Measurements from ENCODE around the gene KCNQ1.

KCNQ1 gene, protein sequence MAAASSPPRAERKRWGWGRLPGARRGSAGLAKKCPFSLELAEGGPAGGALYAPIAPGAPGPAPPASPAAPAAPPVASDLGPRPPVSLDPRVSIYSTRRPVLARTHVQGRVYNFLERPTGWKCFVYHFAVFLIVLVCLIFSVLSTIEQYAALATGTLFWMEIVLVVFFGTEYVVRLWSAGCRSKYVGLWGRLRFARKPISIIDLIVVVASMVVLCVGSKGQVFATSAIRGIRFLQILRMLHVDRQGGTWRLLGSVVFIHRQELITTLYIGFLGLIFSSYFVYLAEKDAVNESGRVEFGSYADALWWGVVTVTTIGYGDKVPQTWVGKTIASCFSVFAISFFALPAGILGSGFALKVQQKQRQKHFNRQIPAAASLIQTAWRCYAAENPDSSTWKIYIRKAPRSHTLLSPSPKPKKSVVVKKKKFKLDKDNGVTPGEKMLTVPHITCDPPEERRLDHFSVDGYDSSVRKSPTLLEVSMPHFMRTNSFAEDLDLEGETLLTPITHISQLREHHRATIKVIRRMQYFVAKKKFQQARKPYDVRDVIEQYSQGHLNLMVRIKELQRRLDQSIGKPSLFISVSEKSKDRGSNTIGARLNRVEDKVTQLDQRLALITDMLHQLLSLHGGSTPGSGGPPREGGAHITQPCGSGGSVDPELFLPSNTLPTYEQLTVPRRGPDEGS

GRCh38 chr11:2444821-2445745, at the start of gene KCNQ1:
Gene KCNQ1 (plus strand): TSS chr11:2445008. CDS start chr11:2445099, 91 bp downstream.
- DNase-seq, result no peak

GRCh38 chr11:2395211-2395730, 49.5 kb upstream of the KCNQ1 start:
- DNase-seq, result no peak

GRCh38 chr11:2395856-2396255, 49.0 kb upstream of the KCNQ1 start:
- no peak for DNase-seq

DNA sequence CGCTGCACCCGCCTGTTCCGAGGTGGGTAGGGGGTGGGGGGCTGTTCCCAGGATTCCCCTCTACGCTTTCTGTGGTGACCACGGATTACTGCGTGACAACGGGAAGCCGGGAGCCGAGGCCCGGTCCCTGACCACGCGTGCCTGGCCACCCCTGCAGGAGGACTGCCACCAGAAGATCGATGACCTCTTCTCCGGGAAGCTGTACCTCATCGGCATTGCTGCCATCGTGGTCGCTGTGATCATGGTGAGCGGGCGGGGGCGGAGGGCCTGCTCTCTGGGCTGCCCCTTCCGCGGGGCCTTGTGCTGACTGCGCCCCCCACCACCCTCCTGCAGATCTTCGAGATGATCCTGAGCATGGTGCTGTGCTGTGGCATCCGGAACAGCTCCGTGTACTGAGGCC, 48.3 kb upstream of the KCNQ1 start:
- DNase-seq, result no peak

DNA sequence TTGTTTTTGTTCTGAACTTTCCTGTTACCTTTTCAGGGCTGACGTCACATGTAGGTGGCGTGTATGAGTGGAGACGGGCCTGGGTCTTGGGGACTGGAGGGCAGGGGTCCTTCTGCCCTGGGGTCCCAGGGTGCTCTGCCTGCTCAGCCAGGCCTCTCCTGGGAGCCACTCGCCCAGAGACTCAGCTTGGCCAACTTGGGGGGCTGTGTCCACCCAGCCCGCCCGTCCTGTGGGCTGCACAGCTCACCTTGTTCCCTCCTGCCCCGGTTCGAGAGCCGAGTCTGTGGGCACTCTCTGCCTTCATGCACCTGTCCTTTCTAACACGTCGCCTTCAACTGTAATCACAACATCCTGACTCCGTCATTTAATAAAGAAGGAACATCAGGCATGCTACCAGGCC, 47.8 kb upstream of the KCNQ1 start:
- DNase-seq, result no peak

DNA sequence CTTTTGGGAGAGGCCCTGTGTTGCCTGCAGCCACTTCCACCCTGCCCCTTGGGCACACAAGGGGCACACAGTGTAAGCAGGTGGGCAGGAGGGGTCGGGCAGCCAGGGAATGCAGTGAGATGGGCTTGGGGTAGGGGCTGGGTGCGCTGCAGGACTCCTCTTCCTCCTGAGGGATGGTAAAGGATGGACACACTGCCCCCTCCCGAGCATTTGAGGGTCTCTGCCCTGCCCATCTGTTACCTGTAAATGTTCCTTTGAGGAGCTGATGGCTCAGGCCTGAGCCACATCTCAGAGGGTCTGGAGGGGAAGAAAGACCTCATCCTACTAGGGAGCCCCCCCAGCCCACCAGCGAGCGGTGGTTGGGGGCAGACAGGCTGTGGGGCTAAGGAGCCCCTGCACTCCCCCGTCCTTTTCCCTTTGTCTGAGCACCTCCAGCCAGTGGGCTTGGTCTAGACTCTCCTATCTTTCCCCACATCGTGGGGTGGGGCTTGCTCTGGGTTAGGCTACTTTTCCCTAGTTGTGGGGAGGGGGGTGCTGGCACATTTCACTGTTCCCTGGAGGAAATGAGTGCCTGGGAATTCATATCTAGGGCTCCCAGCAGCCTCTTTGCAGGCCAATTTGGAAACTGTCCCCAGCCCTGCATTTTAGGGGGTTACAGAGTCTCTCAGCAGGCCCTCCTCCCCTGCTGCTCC, 46.0 kb upstream of the KCNQ1 start:
- DNase-seq, result no peak

DNA sequence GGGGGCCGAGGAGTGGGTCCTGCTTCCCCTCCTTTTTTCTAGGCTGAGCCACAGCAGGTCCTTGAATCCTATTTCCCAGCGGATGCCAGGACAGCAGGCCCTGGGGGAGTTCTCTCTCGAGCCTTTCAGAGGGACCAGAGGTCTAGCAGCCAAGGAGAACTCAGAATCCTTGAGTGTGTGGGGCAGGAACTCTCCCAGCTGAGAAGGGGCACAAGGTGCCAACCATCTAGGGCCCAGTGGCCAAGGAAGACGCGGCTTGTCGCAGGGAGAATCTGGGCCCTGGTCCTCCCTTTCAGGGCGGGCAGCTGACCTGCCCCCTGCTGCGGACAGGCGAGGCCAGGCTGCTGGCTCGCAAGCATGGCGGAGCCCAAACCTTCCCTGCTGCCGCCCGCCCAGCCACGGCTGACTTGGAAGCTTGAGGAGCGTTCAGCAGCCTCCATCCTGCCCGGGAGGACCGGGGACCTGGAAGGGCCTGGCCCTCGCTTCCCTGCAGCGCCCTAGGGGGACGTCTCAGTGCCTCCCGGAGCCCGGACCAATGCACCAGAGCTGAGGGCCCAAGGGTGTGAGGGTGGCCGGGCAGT, 45.2 kb upstream of the KCNQ1 start:
- DNase-seq, result no peak

DNA sequence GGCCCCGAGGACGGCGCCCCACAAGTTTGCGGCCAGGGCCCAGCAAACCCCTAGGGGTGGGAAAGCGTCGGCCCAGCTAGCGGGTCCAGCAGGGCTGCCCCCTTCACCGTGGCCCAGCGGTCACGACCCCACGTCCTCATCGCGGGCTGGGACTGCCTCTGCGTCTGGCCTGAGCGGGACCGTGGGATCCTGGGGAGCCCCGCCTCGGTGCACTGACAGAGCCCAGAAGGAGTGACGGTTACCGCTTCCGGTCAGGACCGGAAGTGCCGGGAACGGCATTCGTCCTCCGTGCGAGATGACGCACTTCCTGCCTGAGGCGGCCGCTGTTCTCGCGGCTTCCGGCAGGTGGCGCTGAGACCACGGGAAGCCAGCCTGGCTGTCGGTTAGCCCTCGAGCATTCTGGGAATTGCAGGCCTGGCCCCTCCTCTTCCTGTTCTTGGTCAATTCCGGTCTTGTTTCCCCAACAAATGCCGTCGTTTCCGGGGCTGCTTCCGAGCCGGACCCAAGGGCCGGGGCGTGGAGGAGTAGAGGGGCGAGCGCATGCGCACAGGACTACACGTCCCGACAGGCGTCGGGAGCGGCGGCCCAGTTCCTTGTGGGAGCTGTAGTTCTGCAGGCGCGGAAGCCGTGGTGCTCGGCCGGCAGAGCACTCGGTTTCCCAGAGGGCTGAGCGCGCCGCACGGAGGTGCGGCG, 44.6 kb upstream of the KCNQ1 start, which contains the start of gene TSSC4:
Gene TSSC4 (plus strand): TSS at position 682 of the 693 bp plus-strand sequence. CDS start 1,884 bp downstream, outside the sequence.
- DNase-seq, result peak; percentile 100

GRCh38 chr11:2400762-2401435, 43.9 kb upstream of the KCNQ1 start:
- no peak for DNase-seq

DNA sequence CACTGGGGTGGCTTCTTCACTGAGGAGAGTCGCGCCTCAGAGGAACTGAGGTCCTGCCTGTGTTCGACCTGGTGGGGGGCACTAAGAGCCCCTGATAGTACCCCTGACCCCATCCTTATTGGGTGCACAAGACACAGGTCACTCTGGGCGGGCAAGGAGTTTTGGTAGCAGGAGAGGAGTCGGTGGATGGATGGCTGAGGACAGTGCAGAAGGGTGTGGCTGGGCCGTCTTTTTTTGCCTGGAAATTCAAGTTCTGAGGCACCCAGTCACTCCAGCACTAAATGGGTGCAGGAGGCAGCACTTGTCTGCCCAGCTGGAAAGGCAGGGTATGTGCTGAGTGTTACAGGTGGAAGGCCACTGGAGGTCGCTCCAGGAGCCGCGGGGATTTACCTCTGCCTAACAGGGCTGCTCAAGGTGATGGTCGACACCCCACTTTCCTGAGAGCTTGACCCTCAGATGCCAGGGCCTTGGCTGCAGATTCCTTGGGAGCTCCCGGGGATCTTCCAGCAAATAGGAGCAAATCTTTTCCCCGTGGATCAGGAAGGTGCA, 43.3 kb upstream of the KCNQ1 start:
- DNase-seq, result no peak

DNA sequence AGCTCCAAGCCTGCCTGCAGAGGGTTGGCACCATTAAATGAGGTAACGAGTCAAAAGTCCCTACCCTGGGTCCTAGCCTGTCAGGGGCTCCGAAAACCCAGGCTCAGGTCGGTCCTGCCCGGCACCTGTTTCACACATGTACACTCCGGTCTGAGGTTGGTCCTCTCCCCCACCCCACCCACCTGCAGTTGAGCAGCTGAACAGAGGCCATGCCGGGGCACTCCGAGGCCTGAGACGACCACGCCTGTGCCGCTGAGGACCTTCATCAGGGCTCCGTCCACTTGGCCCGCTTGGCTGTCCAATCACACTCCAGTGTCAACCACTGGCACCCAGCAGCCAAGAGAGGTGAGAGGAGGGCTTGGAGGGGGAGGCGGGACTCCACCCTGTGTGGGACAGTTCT, 42.7 kb upstream of the KCNQ1 start:
- no peak for DNase-seq

DNA sequence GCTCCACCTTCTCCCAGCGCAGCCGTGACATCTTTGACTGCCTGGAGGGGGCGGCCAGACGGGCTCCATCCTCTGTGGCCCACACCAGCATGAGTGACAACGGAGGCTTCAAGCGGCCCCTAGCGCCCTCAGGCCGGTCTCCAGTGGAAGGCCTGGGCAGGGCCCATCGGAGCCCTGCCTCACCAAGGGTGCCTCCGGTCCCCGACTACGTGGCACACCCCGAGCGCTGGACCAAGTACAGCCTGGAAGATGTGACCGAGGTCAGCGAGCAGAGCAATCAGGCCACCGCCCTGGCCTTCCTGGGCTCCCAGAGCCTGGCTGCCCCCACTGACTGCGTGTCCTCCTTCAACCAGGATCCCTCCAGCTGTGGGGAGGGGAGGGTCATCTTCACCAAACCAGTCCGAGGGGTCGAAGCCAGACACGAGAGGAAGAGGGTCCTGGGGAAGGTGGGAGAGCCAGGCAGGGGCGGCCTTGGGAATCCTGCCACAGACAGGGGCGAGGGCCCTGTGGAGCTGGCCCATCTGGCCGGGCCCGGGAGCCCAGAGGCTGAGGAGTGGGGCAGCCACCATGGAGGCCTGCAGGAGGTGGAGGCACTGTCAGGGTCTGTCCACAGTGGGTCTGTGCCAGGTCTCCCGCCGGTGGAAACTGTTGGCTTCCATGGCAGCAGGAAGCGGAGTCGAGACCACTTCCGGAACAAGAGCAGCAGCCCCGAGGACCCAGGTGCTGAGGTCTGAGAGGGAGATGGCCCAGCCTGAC, 41.7 kb upstream of the KCNQ1 start:
- DNase-seq, result no peak

DNA sequence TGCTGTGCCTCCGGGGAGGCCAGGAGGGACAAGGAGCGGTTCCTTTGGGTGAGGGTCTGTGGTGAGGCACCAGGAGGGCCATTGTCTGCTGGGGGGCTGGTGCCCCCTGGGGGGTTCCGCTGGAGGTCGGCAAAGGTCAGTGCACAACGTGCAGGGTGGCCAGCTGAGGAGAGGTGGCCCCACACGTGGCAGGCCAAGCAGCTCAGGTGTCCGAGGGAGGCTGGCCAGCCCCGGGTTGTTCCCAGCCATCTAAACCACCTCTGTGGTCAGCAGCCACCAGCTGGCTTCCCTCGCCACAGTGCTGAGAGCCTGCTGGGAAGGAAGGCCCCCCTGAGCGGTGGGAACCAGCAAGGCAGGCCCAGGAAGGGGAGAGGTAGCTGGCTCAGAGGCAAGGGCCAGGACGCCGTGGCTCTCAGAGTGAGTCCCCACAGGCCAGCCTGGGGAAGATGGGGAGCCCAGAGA, 40.0 kb upstream of the KCNQ1 start:
- no peak for DNase-seq

DNA sequence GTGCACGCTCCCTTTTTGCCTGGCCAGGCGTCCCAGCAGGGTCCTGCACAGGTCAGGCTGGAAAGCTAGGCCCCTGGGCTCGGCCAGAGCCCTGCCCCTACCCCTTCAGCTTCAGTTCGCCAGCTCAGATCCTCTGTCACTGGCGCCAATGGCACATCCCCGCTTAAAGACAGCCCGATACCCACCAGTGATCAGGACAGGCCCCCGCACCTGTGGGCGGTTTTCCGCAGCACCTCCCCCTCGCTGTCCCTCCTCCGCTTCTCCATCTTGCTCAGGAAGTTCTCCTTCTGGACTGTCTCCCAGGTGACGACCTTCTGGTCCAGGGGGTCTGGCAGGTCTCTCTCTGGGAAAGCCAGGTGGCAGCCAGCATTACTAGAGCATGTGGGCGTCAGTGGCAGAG, 38.4 kb upstream of the KCNQ1 start:
- no peak for DNase-seq

- DNase-seq, result no peak
Observed at GRCh38 chr11:2406878-2407410, 37.9 kb upstream of the KCNQ1 start.

DNA sequence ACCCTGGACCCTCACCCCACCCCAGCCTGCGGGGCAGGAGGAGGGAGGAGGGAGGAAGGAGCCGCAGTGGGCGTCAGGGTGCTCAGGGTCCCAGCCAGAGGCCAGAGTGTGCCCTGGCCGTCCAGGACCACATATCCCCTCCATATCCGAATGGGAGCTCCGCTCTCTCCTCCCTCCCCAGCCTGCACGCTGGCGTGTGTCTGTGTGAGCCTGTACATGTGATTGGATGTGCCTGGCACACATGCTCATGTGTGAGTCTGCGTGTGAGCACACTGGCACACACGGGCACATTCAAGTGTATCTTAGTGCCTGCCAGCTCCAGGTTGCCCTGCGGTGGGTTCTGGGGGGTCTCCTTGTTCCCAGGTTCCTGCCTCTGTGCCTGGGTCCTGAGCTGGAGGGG, 36.1 kb upstream of the KCNQ1 start:
- DNase-seq, result no peak

GRCh38 chr11:2409126-2409525, 35.7 kb upstream of the KCNQ1 start:
- no peak for DNase-seq

- no peak for DNase-seq
Observed at GRCh38 chr11:2409611-2410468, 35.0 kb upstream of the KCNQ1 start.
